ENCODE results near the gene MRPL52.
"Not testable (repeated sequence)": the region's sequence is repeated elsewhere in the genome, so short reads cannot be mapped to it uniquely, and the experiment has no call there.

The MRPL52 gene

DNA sequence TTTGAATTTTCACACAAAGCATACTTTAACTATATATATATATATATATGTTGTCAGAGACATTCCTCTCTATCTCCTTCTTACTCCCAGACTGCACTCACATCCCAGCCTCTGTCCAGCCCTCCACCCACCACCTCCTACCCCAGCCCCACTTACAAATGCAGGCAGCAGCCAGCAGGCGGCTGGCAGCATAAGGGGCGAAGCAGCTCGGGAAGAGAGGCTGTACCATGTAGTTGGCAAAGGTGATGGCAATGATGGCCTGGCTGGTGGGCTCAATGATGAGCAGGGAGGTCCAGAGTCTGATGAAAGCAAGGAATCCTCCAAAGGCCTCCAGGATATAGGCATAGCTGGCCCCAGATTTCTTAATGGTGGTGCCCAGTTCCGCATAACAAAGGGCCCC, 16.9 kb upstream of the MRPL52 start:
- DNase-seq, result no peak

DNA sequence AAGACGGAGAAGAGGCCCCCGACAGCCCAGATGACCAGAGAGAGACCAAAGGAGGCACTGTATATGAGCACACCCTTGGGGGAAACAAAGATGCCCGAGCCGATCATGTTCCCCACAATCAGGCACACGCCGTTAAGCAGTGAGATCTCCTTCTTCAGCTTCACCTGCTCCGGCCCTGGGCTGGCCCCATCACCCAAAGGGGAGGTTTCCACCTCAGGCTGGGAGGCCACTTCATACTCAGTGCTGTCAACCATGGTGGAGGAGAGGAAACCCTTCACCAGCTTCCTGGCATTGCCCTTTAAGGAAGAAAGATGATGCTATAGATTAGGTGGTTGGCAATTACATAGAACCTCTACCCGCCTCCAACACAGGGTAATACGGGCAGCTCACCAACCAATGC, 16.5 kb upstream of the MRPL52 start:
- DNase-seq, result no peak

DNA sequence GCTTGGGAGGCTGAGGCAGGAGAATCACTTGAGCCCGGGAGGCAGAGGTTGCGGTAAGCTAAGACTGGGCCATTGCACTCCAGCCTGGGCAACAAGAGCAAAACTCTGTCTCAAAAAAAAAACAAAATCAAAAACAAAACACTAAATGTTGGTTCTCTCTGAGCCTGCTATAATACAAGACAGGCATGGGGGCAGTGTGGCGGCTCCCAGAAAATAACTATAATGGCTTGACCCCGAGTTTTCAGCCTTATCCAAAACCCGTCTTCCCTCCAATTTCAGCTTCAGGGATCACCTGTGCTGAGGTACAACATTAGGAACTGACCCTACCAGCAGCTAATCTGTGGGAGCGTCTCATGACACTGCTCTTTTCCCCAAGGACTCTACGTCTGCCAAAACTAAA, 15.3 kb upstream of the MRPL52 start:
- no peak for DNase-seq

DNA sequence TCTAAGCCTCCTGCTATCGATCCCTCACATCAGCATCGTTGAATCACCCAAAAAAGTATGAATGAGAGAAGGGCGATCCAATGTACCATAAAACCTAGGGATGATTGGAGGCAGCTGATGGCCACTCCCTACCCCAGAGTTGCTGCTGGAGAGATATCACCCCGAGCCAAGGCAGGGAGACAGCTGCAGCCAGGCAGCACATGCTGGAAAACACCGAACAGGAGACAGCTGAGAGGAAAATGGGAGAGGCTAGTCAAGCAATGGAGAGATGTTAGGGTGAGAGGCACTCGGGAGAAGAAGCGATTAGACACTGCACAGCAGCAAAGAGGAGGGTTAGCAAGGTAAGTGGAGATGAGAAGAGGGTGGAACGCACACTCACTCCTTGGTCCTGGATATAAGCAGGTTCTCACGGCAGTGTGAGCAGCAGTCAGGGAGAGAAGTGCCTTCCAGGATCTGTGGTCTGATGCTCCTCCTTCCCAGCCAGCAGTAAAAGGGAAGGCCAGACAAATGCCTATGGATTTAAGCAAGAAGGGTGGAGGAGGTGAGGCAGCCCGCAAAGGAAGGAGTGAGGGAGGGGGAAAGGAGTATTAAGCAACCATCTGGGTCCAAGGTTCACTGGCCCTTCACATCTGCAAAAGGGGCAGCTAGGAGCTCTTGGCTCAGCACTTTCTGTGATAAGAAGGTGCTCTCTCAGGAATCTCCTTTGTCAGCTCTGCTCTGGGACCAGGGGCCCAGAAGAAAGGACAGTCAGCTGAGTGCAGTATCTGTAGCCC, 14.6 kb upstream of the MRPL52 start, which contains the start of gene SLC7A7:
SLC7A7 (minus strand) TSS at position 495 of the 773 bp plus-strand sequence. CDS start 2,037 bp downstream, outside the sequence.
- no peak for DNase-seq

DNA sequence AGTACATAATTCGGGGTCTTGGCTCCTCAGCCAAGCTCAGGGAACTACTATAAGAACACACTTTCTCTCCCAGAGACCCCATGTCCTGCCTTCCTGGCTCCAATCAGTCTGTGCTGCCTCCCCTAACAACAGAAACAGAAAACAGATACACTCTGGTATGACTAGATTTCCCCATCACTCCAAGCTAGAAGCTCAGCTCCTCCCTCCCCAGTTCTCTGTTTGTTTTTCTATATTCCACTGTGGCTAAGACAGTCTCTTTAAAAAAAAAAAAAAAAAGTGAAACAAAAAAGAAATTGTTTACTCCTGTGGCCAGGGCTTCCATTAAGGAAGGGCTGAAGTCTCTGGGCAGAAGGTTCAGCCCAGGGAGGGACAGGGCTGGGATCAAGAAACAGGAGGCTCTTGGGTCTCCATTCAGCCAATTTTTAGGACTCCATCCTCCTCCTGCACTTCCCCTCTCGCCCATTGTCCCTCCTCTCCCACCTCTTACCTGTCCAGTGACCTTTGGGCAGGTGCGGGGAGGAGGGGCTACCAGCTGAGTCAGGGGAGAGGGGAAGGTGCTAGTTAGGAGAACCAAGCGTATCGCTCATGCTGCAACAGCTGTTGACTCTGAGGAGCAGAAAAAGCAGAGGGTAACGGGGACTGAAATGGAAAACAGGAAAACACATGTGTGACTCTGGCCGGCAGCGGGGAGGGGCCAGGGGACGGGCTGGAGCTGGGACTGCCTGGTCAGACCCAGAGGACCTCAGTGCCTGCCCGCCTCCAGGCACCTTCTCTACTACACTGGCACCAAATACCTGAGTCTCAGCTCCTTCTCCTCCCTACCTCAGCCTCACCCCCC, 10.3 kb upstream of the MRPL52 start:
- DNase-seq, result no peak

DNA sequence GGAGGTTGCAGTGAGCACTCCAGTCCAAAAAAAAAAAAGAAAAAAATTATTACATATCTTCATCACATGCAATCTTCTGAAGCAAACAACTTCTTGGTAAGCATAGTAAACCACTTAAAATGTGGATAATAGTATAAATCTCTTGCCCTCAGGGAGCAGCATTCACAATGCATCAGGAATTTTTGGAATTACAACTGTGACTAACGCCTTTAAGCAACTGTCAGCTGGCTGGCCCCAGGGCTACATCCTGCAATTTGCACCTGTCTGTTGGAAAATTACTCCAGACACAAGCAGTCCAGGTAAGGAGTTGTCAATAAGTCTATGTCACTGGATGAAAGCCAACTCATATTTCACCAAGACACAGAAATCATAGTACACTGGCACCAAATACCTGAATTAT, 9.0 kb upstream of the MRPL52 start:
- DNase-seq, result no peak

DNA sequence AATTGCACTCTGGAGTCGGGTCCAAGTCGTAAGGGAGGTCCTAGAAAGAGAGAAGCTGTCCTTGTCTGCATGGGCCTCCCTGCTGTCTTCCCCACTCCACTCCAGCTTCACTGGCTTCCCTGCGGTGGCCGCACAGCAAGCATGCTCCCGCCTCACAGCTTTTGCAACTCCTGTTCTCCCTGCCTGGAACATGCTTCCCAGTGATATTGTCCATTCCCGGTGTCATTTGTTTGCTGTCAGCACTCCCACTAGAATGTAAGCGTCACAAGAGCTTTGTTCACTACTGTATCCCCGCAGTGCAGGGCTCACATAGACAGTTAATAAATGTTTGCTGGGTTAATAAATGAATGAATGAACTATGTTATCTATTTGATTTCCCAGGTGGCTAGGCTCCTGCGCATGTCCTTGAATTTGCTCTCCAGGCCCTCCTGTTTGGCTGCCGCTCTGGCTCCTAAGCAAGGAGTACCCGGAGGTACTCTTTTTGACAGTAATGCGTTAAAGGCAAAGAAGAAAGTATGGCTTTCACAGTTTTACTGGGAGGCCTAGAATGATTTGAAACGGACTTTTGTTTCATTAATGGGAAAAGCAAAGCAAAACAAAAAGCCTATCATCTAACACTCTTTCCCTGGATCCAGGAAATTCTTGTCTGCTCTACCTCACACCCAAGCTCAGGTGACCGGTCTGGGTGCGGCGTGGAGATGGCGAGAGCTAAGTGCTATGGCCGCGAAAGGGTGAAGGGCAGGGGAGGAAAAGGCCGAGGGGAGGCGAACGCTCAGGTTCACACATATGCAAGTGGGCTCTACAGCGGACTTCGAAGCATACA, 8.3 kb upstream of the MRPL52 start:
- no peak for DNase-seq

DNA sequence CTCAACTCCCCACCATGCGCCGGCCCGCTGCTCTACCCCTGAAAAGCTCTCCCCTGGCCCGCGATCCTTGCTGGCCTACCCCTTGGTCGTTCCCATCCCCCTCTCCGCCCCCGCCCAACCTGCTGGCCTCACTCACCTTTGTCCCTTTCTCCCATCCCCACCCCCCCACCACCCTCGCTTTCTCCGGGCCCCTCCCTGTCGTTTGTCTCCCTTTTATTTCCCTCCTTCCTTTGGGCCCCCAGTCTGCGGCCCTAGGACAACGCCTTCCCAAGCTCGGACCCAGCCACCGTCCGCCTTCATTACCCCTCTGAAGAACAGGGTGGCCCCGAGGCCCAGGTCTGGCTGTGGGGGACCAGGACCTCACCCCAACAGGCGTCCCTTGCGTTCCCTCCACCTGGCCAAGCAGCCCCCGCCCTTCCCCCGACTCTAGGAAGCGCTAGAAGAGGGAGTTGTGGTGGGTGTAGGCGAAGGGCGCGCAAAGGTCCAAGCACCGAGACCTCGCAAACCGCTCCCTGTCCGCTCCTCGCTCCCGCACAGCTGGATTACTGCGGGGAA, 7.6 kb upstream of the MRPL52 start:
- no peak for DNase-seq

DNA sequence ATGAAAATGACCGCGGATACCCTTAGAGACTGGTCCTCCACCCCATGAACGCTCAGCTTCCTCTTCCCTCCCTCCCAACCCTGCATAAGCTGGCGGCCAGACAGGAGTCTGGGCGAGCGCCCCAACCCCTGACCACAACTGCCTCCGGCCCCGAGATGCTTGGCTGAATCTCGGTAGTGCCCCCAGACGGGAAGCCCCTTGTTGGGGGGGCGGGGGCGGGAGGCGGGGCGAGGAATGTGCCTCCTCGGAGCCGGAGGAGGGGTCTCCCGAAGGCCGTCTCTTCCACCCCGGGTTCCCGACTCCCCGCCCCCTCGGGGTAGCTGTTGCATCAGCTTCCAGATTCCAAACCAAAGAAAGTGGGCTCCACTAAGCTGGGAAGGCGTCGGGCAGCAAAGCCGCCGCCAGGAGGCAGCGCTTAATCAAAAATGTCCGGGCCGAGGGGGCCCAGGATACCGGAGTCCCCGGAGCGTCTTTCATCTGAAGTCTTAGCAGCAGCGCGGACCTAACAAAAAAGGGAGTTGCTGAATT, 7.1 kb upstream of the MRPL52 start:
- DNase-seq, result peak; percentile 77

DNA sequence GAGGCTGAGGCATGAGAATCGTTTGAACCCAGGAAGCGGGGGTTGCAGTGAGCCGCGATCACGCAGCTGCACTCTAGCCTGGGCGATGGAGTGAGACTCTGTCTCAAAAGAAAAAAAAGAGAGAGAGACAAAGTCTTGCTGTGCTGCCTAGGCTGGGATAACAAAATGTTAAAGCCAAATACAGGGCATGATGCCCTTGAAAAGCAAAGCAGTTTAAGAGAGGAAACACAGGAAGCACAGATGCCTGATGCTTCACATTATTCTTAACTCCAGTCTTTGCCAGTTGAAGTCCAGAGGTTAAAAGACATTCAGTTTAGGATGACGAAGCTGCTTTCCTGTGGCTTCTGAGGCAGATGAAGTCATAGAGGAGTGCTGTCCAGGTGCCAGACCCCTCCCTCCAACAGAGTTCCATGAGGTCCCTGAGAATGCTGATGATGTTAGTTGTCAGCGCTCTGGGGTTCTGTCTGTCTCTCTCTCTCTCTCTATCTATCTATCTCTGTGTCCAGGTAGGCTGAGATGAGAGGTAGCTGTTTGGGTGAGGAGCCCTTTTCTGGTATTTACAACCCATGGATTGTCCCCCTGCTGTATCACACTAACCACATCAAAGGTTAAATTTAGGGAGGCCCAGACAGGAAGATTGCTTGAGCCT, 4.9 kb upstream of the MRPL52 start:
- DNase-seq, result peak; percentile 60

DNA sequence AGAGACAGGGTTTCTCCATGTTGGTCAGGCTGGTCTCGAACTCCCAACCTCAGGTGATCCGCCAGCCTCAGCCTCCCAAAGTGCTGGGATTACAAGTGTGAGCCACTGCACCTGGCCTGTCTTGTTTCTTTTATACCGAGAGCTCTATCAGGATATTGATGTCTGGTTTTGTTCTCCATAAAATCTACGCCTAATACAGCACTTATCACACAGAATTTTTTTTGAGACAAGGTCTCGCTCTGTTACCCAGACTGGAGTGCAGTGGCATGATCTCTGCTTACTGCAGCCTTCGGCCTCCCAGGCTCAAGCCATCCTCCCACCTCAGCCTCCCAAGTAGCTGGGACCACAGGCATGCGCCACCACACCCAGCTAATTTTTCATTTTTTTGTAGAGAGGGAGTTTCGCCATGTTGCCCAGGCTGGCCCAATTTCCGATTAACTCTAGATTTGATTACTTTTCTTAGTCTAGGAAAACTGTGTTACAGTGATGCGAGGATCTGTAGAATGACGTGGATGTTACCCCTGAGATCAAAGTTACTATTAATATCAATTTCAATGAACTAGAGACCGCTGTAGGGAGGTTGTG, 519 bp upstream of the MRPL52 start:
- not testable (repeated sequence) for DNase-seq

DNA sequence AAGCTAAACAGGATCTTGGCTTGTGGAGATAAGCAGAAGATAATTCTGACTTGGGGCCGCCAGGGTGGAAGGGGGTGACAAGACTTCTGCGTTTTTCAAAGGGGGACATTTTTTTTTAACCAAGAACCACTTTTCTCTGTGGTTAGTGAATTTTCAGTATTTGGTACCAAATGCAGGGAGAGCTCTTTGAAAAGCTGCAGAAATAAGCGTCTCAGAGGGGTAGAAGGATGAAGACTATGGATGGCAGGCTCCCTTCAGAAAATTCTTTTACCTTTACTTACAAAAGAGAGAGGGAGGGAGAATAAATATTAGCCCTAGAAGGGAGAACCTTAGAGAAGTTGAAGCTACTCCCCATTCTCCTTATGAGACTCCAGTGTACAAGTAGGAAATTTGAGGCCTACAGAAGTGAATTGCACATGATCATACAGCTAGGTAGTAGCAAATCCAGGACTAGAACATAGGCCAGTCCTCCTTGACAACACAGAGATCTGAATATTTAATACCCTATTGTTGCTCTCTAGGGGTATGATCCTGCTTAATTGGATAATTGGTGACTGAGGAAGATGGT, 840 bp downstream of the MRPL52 start:
- DNase-seq, result peak; percentile 32

DNA sequence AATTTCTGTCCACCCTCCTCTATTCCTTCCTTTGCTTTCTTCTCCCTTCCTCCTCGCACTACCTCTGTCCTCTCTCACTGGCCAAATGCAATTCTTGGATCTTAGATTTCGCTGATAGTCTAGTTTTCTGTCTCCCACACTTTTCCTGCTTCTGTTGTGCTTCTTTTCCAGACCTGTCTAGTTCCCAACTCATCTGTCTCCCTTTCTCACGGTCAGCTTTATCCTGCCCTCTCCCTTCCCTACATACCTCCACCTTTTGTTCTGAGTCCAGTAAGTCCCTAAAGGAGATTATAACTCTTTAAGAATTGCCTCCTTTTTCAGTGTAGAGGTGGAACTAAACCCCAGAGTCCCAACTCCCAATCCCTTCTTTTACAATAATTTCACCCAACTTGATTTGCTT, 5.8 kb downstream of the MRPL52 start:
- no peak for DNase-seq

DNA sequence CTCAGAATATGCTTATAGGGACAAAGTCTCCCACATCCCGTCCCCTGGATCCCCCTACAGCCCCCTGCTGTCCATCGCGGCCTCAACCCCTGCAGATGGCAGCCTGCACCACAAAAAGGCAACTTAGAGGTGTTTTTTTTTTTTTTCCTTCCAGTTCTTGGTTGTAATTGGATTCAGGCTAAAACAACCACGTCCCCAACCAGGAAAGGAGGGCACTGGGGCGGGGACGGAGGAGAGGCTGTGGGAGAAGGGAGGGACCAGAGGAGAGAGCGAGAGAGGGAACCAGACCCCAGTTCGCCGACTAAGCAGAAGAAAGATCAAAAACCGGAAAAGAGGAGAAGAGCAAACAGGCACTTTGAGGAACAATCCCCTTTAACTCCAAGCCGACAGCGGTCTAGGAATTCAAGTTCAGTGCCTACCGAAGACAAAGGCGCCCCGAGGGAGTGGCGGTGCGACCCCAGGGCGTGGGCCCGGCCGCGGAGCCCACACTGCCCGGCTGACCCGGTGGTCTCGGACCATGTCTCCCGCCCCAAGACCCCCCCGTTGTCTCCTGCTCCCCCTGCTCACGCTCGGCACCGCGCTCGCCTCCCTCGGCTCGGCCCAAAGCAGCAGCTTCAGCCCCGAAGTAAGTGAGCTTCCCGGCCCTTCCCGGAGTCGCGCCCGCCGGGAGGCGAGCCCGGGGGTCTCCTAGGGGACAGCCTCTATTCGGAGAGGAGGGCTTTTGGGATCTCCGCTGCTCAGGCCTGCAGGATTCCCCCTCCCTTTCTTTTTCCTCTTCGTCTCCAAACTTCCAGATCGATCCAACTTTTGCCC, 6.8 kb downstream of the MRPL52 start, which contains the start of gene MMP14:
MMP14 (plus strand) TSS at position 285 of the 813 bp plus-strand sequence; CDS start at position 518, 233 bp downstream.
- DNase-seq, result peak; percentile 39

DNA sequence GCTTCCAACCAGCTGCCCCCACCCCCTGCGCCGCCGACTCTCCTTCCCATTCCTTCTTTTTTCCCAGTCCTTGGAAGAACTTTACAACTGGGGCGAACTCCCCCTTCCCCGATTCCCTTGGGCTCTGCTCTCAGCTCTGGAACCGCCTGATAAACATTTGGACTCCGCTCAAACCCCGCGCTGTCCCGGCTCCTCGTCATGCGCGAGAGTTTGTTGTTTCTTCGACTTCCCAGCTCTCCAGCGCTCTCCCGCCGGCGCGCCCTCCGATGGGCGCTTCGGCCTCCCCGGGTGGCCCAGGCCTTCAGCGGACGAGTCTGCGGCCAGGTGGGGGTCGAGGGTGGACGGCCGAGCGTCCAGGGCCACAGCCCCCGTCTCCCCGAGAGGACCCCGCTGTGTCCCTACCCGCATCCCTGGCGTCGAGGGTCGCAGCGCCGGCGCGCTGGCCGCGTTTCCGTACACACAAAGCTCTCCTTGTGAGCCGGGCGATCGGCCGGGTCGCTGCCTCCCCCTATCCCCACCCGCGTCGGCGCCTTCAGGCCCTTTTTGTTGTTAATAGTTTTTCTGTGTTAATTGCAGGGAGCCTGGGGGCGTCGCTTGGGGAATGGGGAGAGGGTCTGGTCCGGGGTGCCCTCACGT, 7.5 kb downstream of the MRPL52 start:
- DNase-seq, result peak; percentile 62

DNA sequence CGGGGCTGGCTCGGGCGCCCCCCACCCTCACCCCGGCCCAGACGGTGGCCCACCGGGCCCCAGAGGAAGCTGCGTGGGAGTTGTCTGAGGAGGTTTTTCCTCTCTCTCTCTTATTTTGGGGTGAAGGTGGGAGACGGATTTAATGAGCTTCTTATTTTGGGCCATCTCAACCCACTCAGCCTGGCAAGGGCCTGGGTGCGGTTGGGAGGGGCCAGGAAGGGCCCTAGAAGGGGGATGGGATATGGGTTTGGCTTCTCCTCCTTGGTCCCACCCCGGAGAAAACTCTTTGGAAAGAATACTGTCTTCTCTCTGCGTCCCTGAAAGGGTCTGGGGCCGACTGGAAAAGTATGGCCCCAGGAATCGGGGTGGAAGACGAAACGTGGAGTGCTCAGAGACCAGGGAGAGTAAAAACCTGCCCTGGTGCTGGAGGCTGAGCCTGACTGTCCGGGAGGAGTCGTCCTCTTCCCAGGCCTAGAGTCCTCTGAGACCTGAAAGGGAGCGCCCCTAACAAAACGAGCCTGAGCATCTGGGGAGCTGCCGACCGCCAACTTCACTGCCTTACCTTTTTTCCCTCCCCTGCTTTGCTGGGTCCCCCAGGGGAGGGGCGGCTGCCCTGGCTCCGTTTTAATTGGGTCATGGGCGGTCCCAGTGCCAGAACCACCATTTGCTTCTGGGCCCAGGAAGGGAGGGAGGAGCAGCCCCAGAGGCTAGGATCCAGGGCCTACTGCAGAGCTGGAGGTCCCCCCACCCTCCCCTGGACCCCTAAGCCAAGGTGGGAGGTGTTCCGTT, 8.3 kb downstream of the MRPL52 start:
- DNase-seq, result no peak

DNA sequence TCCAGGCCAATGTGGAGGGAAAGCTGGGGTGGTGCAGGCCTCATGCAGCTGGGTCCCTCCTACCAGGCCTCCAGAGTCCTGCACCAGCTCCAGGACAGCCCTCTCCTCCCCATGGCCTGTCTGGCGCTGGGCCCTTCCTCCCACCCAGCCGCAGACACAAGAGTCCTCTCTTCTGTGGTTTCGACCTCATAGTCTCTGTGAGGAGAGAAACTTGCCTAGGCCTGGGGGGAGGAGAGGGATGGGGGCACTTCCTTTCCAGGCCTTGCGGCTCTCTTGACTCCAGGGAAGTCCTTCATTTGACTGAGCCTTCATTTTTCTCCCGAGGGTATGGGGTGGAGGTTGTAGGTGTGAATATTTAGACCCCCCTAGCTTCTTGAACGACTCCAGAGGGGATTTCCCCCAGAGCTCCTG, 8.9 kb downstream of the MRPL52 start:
- peak; percentile 28 for DNase-seq

DNA sequence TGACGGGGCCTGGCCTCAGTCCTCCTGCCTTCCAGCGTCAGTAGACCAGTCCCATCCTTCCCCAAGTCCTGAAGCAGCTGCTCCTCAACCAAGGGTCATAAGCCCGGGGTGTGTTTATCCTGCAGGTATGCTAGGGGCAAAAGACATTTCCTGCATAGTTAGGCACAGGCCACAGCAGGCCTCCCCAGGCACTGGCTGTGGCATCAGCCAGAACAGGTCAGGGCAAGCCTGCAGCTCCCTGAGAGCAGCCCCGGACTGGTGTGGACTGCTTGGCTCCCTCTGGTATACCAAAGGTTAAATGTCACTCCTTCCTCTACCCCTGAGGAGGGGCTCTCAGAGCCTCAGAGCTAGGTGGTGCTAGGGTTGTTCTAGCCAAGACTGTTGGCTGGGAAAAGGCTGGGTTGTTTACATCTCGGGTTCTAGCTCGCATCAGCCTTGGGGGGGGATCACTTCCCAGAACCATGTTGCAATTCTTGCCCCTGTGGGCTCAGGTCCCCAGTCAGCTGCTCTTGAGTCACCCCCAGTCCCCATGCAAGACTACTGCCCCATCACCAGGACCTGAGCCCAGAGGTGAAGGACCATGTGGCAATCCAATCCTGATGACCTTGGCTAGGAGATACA, 9.6 kb downstream of the MRPL52 start:
- no peak for DNase-seq

Data from hematopoietic multipotent progenitor cell treated with erythropoietin and hydrocortisone succinate and interleukin-3 and kit ligand, for 8 days (in vitro differentiated cells).